KOPT-K1 (cell line): ENCODE data around the gene UBE2C.
"Not testable (repeated sequence)": the region's sequence is repeated elsewhere in the genome, so short reads cannot be mapped to it uniquely, and the experiment has no call there.

Source experiments
- H3K27ac ChIP-seq: fragments of 200-600 bp; sonication (generic); 2 replicates; pipeline ENCODE4 v1.5.1; 2016; ENCODE audit warnings: antibody characterized with exemption, mild to moderate bottlenecking, low read depth, low read length; ENCODE audit not compliant: poor library complexity, severe bottlenecking
- H3K36me3 ChIP-seq: fragments of 200-600 bp; sonication (generic); 2 replicates; pipeline ENCODE4 v1.5.1; 2017; ENCODE audit warnings: antibody characterized with exemption, mild to moderate bottlenecking, low read length, moderate library complexity; ENCODE audit not compliant: insufficient read depth
- H3K9me3 ChIP-seq: fragments of 200-600 bp; sonication (generic); 2 replicates; pipeline ENCODE4 v1.5.1; 2017; ENCODE audit warnings: antibody characterized with exemption, low read length, mild to moderate bottlenecking; ENCODE audit not compliant: insufficient read depth, poor library complexity, severe bottlenecking

UBE2C gene

DNA sequence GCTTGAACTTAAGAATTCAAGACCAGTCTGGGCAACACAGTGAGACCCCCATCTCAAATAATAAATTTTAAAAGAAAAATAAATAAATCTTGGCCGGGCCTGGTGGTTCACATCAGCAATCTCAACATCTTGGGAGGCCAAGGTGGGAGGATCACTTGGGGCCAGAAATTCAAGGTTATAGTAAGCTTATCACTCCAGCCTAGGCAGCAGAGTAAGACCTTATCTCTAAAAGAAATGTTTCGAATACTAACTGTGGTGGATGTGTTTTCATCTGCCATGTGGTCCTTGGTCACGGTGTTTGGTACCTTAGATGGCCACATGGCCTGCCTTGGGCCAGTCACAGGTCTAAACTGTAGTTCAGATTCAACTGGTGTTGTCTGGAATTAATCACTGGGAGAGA, 5.8 kb downstream of the UBE2C start:
- no peak overlapping the region for H3K27ac ChIP-seq
- H3K9me3 ChIP-seq: no peaks in the 10 kb centered on the region
- H3K36me3 ChIP-seq: peaks cover 44% of the 10 kb centered on the region

DNA sequence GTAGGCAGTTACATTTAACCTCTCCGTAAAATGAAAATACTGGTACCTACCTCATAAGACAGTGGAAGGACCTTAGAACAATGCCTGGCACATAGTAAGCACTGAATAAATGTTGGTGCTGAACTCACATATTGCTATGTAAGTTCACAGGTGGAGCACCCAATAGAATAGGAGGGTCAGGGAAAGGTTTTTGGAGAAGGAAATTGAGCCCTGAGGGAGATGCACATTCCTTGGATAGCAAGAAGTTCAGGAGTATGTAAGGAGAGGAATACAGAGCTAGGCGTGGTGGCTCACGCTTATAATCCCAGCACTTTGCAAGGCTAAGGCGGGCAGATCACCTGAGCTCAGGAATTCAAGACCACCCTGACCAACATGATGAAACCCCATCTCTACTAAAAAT, 7.0 kb downstream of the UBE2C start:
- H3K27ac ChIP-seq: no peak overlapping the region
- H3K9me3 ChIP-seq: no peaks in the 10 kb centered on the region
- peaks cover 34% of the 10 kb centered on the region for H3K36me3 ChIP-seq

DNA sequence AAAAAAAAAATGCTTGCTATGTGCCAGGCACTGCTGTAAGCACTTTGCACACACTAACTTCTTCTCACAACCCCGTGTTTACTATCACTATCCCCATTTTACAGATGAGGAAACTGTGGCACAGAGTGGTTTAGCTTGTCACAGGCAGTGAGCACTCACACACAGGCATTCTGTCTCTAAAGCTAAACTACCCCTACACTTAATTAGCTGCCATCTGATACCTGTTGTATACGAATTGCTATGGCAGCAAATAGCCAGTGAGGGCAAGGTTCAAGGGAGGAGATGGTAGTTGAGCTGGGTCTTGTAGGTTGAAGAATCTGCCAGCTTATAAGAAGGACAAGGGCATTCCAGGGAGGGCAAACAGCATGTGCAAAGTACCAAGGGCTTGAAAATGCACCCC, 9.5 kb downstream of the UBE2C start:
- peaks cover 9% of the 10 kb centered on the region for H3K36me3 ChIP-seq
- H3K9me3 ChIP-seq: no peaks in the 10 kb centered on the region
- no peak overlapping the region for H3K27ac ChIP-seq

GRCh38 chr20:45822857-45823256, 10.4 kb downstream of the UBE2C start:
- no peak overlapping the region for H3K27ac ChIP-seq
- peaks cover under 1% of the 10 kb centered on the region; the same call in 1 of the 2 replicates for H3K36me3 ChIP-seq
- H3K9me3 ChIP-seq: no peaks in the 10 kb centered on the region

DNA sequence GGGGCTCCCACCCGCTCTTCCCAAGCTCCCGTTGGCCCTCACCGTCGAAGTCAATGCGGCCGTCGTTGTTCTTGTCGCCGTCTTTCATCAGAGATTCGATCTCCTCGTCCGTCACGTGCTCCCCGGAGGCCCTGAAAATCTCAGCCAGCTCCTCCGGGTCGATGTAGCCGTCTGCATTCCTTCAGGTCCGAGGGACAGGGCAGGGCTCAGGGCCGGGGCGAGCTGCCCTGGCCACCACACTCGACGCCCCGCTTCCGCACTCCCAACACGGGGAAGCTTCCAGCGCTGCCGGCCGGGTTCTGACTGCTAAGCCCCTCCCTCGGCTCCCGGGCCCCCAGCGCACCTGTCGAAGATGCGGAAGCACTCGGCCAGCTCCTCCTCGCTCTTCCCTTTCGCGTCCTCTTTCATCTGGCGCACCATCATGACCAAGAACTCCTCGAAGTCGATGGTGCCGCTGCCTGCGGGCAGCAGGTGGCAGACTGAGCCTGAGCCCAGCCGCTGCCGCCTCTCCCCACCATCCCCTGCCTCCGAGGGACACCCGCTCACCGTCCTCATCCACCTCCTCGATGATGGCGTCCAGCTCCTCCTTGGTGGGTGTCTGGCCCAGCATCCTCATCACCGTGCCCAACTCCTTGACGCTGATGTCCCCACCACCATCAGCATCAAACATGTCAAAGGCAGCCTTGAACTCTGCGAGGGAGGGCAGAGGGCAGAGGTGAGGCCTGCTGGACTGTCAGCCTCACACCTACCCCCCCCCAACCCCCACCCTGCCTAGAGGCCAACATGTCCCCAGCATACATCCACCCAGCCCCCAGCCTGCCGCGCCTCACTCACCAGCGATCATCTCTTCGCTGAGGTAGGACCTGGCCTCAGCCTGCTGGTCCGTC, 11.7 kb downstream of the UBE2C start:
- no peak overlapping the region for H3K27ac ChIP-seq
- no peaks in the 10 kb centered on the region for H3K36me3 ChIP-seq
- no peaks in the 10 kb centered on the region for H3K9me3 ChIP-seq

GRCh38 chr20:45826381-45827019, 14.1 kb downstream of the UBE2C start:
- H3K36me3 ChIP-seq: no peaks in the 10 kb centered on the region
- H3K9me3 ChIP-seq: no peaks in the 10 kb centered on the region
- no peak overlapping the region for H3K27ac ChIP-seq

DNA sequence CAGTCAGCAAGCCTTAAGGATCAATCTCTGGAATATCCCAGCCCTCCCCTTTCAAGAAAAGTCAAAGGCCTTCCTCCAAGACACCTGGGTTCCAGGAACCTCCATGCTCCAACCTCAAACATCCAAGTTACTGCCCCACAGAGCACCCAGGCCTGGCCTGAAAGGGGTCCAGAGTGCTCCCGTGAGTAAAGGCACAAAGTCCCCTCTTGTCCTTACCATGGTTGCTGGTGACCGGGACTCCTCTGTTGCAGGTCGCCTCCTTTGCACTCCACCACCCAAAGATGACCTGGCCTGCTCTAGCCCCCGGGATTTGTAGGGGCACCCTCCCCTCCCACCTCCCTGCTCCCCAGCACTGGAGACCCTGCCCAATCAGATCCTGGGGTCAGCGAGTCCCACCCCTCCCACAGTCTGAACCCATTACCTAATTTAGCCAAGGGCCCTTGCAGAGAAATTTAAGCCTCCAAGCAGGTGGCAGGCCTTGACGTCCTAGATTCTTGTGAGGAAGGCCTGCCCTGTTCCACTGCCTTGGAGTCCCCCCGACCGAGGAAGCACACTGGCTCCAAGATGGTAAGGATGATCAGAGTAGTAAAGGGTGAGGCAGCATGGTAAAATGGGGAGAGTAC, 14.7 kb downstream of the UBE2C start, which contains the start of gene TNNC2:
Gene TNNC2 (minus strand): TSS at position 283 of the 623 bp plus-strand sequence. CDS start 64 bp downstream, at position 219.
- no peak within 1 kb of the TSS for H3K27ac ChIP-seq

GRCh38 chr20:45827712-45828111, 15.3 kb downstream of the UBE2C start:
- no peaks in the 10 kb centered on the region for H3K36me3 ChIP-seq
- no peak overlapping the region for H3K27ac ChIP-seq
- H3K9me3 ChIP-seq: no peaks in the 10 kb centered on the region

More for the DNA sequence above, 14.7 kb downstream of the UBE2C start, which contains the start of gene TNNC2:
- H3K36me3 ChIP-seq: no peaks in the 10 kb centered on the region
- H3K9me3 ChIP-seq: no peaks in the 10 kb centered on the region

- Histone ChIP-seq H3K9me3 (no peaks in the 10 kb centered on the region), H3K27ac (no peak overlapping the region), H3K36me3 (no peaks in the 10 kb centered on the region)
These were observed 16.1 kb downstream of the UBE2C start for GRCh38 chr20:45828589-45828988.

DNA sequence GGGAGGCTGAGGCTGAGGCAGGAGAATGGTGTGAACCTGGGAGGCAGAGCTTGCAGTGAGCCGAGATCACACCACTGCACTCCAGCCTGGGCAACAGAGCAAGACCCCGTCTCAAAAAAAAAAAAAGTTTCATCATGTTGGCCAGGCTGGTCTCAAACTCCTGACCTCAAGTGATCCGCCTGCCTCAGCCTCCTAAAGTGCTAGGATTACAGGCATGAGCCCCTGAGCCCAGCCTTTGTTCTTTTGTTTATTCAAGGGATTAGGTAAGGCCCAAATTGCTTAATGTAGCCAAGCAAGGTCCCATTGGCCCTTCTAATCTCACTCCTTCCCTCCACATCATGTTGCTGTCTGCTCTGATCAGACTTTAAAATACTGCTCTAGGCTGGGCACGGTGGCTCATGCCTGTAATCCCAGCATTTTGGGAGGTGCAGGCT, 17.2 kb downstream of the UBE2C start:
- not testable (repeated sequence) for H3K36me3 ChIP-seq, H3K9me3 ChIP-seq, H3K27ac ChIP-seq

- Histone ChIP-seq H3K36me3 (no peaks in the 10 kb centered on the region), H3K9me3 (no peaks in the 10 kb centered on the region), H3K27ac (no peak overlapping the region)
These were observed 20.2 kb downstream of the UBE2C start for GRCh38 chr20:45832619-45833018.

DNA sequence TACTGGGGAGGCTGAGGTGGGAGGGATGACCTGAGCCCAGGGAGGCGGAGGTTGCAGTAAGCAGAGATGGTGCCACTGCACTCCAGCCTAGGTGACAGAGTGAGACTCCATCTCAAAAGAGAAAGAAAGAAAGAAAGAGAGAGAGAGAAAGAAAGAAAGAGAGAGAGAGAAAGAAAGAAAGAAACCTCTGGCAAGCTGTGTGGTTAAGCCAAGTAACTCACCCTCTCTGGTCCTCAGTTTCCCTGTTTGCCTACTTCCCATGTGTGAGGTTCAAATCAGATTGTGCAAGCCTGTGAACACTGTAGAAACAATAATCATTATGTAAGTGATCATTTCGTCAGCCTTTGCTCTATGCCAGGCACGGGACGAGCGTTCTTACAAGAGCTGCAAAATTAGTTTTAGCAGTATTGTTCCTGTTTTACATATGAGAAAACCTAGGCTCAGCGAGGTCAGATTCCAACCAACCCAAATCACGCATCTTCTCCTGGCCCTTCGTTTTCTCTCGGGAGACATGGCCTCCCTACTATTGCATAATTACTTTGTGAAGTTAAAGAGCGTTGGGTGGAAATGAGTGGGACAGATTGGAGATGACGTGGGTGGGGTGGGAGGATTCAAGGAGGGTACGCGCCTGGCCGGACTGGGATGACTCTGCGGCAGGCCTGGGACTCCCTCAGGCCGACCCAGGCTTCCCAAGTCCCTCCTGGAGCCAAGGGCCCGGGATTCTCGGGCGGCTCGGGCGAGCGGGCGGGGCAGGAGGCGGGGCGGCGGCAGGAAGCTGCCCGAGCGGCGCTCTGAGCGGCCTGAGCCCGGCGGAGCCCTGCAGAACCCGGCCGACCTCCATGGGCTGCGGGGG, 20.8 kb downstream of the UBE2C start, which contains the start of gene SNX21:
Gene SNX21 (plus strand): TSS at position 770 of the 853 bp plus-strand sequence. CDS start 121 bp downstream, outside the sequence.
- Histone ChIP-seq H3K27ac (no peak within 1 kb of the TSS), H3K9me3 (no peaks in the 10 kb centered on the region), H3K36me3 (no peaks in the 10 kb centered on the region)

DNA sequence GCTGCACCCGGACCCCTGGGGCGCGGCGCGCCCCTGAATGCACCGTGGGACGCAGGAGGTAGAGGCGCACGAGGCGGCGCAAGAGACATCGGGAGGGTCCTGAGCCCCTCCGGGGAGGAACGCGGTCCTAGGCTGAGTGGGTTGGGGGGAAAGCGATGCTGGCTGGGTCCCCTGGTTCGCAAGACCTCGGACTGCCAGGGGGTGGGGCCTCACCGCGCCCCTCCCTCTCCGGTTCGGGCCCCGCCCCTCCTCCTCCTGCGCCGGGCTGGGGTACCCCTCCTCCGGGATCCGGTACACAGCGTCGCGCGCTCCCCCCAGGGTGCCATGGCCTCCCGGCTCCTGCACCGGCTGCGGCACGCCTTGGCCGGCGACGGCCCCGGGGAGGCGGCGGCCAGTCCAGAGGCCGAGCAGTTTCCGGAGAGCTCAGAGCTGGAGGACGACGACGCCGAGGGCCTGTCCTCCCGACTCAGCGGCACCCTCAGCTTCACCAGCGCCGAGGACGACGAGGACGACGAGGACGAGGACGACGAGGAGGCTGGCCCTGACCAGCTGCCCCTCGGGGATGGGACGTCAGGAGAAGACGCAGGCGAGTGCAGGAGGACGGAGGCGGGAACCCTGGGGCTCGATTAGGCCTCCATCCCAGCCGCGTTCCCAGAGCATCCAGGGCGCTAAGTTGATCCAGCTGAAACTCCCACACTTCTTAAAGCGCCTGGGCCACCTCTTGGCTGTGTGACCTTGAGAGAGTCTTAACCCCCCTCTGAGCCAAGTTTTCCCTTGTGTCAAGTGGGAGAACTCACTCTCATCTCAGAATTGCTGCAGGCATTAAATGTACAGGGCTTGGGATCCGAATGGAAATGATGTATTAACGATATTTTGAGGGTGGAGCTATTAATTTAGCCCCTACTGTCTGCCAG, 21.7 kb downstream of the UBE2C start:
- Histone ChIP-seq H3K27ac (no peak overlapping the region), H3K9me3 (no peaks in the 10 kb centered on the region), H3K36me3 (no peaks in the 10 kb centered on the region)

DNA sequence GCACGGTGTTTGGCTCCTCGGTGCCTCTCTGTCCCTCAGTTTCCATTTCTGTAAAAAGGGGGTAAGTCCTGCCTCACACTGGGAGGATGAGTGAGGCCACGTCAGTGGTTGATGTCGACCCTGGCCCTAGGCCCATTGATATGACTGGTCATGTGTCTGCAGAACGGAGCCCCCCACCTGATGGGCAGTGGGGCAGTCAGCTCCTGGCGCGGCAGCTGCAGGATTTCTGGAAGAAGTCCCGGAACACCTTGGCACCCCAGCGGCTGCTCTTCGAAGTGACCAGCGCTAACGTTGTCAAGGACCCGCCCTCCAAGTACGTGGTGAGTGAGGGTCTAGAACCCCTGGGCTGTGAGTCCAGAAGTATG, 22.3 kb downstream of the UBE2C start:
- Histone ChIP-seq H3K36me3 (no peaks in the 10 kb centered on the region), H3K9me3 (no peaks in the 10 kb centered on the region), H3K27ac (no peak overlapping the region)
